Suppressor macrophage (primary cell): Measurements from ENCODE around the gene UNKL.

ENCODE experiments used
- DNase-seq, 4 experiments: peaks; one replicate each; pipeline ENCODE4 v3.0.0-alpha.2; 2020 to 2022

The UNKL gene

DNA sequence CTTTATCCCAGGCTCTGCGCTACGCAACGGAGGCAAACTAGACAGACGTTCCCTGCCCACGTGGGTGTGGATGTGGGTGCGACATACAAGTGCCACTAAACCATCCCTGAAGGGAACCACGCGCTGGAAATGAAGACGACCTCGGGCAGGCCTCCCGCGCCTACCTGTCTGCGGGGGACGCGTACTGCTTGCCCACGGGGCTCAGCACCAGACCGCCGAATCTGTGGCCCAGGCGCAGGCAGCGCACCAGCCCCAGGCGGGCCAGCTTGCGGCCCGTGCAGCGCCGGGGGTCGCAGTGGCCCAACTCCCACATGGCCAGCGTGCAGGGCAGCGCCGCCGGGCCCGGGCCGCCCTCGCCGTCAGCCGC is 63.3 kb downstream of the UNKL start:
- peak in 2 of 4 experiments; percentile 37 to 49 for DNase-seq

DNA sequence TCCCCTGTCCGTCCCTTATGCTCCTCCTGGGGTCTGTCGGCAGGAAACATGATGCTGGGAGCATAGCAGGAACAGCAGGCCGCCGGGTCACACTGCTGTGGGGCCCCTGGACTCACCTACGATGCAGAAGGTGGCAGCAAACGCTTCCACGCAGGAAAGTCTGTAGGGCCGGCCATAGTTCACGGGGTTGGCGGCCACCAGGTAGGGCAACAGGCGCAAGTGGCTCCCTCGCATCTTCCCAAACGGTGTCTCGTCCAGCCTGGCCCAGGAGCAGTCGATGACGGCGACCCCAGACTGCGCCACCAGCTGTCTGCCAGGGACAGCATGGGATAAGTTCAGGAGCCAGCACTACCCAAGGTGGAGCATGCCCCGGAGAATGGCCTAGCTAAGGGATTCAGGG is 63.8 kb downstream of the UNKL start:
- DNase-seq = no peak

DNA sequence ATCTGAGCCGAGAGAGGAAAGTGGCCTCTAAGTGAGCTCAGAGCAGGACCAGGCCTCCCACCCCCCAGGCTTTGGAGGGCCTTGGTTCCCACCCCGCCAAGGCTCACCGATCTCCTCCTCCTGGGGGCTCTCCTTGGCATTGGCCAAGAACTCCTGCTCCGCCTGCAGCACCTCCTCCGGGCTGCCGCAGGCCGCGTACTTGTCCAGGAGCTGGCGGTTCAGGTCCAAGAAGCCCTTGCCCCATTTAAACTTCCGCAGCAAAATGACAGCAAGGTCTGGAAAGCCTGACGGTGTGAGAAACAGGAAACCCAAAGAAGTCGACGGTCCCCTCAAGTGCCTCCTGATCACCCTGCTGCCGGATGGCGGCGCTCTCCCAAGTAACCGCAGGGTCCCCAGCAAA is 64.6 kb downstream of the UNKL start:
- no peak for DNase-seq

DNA sequence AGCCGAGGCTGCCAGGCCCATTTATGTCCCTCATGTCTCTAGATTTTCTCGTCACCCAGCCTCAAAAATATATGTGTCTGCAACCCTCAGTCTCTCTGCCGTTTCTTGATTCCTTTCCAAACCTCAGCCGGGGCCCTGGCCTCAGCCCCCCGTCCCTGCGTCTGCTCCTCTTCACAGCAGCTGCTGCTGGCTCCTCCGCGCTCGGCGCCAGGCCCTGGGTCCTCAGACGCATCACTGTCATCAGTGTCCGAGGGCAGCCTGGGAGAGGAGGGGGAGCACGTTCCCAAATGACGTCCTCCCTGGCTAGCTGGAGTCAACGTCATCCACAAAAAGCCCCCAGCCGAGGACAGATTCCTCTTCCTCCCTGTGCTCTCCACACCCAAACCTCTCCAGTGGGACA is 65.2 kb downstream of the UNKL start:
- DNase-seq = no peak

DNA sequence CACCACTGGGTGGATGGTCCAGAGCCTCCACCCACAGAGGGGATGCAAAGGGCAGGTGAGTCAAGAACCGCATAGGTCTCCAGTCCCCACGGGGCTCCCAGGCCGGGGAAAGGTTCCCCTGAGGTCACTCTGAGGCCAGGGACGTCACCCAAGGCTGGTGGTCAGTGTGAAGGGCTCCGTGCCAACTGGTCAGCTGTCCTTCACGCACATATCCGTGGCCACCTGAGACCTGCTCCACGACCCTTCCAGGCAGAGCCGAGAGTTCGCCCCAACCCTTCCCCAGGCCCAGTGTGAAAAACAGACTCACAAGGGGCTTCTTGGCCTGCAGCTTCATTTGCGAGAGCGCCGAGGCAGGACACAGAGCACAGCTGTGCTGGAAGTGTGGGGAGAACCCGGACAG is 65.6 kb downstream of the UNKL start:
- no peak for DNase-seq

DNA sequence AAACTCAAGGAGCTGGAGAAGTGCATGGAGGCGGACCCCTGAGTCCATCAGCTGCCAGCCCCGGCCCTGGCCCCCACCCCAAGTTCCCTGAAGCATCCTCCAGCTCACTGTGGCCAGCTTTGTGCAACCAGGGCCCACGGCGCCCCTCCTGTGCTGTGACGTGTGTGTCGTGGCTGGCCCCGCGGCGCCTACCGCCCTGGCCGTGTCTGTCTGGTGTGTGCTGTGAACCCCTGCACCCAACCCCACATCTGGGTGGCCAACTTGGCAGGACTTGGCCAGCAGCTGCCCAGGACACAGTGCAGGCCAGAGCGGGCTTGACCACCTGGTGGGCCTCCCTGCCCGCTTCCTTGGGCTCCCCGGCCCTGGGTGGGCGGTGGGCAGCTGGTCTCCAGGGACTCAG is 66.1 kb downstream of the UNKL start:
- no peak for DNase-seq

DNA sequence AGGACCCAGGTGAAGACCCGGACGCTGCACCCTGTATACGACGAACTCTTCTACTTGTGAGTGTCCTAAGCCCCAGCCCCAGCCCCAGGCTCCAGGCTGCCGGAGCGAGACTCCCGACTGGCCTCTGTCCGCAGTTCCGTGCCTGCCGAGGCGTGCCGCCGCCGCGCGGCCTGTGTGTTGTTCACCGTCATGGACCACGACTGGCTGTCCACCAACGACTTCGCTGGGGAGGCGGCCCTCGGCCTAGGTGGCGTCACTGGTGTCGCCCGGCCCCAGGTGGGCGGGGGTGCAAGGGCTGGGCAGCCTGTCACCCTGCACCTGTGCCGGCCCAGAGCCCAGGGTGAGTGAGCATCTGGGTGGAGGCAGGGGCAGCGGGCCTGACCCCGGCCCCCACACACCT is 66.5 kb downstream of the UNKL start:
- no peak for DNase-seq

DNA sequence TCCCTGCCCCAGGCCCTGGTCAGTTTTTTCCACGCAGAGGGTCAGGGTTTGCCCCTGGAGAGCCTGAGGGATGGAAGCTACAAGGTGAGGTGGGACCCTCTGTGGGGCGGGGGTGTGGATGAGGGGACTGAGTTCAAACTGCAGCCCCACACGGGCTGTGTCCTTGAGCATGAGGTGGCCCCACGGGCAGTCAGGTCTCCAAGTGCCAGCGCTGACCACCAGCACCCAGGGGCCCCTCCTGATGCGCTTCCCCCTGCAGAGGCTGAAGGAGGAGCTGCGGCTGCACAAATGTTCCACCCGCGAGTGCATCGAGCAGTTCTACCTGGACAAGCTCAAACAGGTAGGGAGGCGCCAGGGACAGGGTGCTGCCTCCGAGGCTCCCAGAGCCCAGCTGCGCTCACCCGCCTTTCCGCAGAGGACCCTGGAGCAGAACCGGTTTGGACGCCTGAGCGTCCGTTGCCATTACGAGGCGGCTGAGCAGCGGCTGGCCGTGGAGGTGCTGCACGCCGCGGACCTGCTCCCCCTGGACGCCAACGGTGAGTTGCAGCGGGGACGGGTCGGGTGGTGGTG is 67.1 kb downstream of the UNKL start:
- no peak for DNase-seq

DNA sequence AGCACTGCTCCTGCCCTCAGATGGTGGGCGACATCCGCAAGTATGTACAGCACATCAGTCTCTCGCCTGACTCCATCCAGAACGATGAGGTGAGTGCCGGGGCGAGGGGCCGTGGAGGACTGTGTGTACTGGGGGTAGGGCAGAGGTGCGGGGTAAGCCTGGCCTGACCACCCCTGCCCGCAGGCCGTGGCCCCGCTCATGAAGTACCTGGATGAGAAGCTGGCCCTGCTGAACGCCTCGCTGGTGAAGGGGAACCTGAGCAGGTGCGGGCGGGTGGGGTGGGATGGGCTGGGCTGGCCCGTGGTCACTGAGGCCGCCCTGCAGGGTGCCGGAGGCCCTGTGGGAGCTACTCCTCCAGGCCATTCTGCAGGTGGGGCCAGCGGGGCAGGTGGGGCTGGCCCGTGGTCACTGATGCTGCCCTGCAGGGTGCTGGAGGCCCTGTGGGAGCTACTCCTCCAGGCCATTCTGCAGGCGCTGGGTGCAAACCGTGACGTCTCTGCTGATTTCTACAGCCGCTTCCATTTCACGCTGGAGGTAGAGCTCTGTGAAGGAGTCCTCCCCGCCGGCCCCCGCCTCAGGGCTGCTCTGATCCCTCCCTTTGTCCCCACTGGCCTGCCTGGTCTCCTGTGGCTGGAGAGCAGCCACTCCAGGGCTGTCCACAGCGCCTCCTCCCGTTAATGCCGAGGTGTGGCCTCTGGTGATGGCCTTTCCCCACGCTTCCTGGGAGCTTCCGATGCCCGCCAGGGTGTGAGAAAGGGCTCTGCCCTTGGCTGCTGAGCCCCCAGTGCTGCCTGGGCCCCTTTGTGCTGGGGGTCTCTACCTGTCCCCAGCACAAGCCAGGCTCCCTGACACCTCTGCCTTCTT is 67.8 kb downstream of the UNKL start:
- no peak for DNase-seq

DNA sequence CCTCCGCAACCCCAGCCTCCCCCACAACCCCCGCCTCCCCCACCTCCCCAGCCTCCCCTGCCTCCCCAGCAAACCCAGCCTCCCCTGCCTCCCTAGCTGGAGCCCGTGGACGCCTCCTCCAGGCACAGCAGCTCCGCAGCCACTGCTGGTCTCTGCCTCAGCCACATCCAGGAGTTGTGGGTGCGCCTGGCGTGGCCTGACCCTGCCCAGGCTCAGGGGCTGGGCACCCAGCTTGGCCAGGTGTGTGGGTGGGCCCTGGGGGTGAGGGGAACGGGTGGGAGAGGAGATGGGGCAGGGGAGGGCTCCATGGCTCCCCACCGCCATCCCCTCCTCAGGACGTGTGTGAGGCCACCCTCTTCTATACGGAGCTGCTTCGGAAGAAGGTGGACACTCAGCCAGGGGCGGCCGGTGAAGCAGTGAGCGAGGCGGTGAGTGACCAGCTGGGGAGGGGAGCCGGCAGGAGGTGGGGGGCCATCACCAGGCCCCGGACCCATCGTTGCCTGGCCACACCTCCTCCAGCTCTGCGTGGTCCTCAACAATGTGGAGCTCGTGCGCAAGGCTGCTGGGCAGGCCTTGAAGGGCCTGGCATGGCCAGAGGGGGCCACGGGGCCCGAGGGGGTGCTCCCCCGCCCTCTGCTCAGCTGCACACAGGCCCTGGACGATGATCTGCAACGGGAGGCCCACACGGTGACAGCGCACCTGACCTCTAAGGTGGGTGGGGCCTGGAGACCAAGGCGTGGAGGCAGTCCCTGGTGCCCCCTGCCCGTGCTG is 68.7 kb downstream of the UNKL start:
- DNase-seq = no peak

DNA sequence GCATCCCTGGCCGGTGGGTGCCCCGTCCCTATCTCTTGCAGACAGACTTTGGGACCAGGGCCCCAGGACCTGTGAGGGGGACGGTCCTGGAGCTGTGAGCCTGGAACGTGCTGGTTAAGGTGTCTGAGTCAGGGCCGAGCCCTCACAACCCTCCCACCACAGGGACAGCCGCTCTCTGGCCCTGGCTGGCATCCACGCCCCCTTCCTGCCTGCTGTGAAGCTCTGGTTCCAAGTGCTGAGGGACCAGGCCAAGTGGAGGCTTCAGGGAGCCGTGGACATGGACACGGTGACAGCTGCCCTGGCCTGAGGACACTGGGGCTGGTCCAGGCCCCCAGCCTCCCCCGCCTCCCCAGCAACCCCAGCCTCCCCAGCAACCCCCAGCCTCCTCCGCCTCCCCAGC is 69.4 kb downstream of the UNKL start:
- DNase-seq = no peak

DNA sequence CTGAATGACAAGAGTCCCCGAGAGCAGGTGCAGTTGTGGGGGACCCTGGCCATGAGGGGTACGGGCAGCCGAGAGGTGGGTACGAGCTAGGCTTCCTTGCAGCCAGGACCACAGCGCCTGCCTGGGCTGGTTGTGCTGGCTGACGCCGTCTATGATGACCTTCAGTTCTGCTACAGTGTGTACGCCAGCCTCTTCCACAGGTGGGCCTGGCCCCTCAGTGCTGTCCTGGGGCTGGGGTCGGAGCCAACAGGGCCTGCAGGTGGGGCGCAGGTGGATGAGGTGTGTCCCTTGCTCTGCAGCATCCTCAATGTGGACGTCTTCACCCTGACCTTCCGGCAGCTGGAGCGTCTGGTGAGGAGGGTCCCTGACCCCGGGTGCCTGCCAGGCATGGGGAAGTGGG is 70.0 kb downstream of the UNKL start:
- DNase-seq = no peak

DNA sequence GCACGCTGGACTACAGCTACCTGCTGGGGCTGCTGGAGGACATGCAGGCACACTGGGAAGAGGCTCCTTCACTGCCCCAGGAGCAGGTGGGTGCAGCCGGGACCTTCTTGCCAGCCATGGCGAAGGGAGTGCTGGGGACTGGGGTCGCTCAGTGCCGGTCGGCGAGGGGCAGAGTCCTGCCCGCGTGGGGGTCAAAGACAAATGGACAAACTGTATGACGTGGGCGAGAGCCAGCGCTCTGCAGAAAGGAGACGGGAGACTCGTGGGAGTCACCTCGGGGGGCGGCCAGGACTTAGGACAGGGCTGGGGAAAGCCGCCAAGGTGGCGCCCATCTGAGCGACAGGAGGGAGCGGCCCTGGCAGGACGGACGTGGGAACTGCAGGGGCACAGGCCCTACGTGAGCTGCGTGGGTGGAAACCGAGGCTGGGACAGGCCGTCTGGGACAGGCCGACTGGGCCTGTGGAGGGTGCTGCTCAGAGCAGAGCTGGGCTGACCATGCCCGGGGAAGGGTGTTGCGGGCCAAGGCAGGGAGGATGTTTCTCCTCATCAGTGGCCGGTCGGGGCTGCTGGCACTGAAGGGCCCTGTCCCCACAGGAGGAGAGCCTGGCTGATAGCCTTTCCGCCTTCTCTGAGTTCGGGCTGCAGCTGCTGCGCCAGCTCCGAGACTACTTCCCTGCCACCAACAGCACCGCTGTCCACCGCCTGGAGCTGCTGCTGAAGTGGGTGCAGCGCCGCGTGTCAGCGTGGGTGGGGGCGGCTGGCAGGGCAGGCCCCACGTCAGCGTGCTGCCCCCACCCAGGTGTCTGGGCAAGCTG is 70.9 kb downstream of the UNKL start:
- no peak for DNase-seq

DNA sequence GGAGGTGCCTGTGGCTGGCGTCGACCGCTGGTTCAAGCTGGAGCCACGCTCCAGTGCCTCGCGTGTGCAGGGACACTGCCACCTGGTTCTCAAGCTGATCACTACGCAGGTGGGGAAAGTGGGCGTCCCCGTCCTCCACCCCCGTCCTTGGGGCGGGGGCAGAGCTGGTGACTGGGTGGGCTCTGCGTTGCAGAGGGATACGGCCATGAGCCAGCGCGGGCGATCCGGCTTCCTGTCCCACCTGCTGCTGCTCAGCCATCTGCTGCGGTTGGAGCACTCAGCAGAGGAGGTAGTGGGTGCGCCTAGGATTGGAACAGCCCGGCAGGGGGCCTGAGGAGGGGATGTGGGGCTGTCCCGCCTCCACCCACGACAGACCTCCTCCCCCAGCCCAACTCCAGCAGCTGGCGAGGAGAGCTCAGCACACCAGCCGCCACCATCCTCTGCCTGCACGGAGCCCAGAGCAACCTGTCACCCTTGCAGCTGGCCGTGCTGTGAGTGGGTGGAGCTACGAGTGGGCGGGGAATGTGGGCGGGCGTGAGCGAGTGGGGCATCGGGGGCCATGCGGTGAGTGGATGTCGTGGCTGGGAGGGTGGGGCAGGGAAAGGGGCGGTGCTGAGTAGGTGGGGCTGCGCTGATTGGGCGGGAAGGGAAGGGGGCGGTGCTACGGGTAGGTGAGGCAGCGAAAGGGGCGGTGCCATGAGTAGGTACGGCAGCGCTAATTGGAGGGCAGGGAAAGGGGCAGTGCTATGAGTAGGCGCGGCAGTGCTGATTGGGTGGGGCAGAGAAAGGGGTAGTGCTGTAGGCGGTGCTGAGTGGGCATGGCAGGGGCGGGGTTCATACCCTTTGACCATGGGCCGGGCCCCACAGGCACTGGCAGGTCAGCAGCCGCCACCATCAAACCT is 71.7 kb downstream of the UNKL start:
- peak; percentile 93 to 95 (median 95) for DNase-seq

DNA sequence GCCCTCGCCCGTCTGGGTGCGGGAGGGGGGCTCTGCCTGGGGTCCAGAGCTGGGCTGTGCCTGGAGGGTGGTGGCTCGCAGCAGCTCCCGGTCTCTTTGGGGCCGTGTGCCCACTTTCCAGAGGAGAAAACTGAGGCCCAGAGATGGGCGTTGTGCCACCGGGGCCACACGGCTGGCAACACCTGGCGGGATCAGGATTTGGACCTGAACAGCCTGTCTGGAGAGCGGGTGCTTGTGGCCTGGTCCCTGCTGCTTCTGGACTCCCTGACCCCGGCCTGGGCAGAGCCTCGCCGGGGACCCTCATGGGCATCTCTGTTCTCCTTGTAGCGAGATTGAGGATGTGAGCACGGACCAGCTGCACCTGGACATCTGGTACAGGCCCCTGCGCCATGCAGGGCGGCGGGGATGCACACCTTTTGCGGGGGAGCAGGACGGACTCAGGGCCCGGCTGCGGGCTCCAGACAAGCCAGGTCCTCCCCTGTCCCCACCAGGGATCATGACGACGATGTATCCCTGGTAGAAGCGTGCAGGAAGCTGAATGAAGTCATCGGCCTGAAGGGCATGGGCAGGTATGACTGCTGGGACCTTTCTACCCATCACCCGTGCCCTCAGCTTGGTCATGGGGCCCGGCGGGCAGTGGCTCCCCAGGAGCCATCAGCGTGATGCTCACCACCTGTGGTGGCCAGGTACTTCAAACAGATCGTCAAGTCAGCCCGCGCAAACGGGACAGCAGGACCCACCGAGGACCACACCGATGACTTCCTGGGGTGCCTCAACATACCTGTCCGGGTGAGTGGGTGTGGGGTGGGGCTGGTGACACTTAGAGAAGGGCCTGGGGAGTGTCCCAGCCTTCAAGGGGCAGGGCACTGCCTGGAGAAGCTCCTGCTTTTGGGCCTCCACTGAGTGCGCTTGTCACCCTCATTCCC is 72.7 kb downstream of the UNKL start:
- DNase-seq = no peak

DNA sequence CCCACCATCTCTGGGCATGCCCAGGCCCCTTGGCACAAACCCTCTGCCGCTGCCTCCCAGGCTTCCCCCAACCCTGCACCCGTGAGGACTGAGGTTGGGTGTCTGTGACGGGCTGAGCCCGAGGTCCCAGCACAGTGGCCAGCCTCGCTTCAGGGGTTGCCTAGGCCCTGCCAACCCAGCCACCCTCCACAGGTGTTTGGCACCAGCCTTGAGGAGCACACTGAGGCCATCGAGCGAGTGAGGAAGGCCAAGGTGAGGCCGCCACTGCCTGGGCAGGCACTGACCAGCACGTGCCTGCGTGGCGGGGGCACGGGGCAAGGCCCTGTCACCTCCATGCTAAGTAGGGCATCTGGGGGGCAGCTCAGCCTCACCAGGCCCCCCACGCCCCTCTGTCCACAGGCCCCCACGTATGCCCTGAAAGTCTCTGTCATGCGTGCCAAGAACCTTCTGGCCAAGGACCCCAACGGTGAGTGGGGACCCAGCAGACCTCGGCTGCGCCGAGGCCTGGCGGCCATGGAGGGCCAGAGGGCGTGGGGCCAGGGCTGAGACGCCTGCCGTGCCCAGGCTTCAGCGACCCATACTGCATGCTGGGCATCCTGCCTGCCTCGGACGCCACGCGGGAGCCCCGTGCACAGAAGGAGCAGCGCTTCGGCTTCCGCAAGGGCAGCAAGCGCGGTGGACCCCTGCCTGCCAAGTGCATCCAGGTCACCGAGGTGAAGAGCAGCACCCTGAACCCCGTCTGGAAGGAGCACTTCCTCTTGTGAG is 73.6 kb downstream of the UNKL start:
- no peak for DNase-seq

DNA sequence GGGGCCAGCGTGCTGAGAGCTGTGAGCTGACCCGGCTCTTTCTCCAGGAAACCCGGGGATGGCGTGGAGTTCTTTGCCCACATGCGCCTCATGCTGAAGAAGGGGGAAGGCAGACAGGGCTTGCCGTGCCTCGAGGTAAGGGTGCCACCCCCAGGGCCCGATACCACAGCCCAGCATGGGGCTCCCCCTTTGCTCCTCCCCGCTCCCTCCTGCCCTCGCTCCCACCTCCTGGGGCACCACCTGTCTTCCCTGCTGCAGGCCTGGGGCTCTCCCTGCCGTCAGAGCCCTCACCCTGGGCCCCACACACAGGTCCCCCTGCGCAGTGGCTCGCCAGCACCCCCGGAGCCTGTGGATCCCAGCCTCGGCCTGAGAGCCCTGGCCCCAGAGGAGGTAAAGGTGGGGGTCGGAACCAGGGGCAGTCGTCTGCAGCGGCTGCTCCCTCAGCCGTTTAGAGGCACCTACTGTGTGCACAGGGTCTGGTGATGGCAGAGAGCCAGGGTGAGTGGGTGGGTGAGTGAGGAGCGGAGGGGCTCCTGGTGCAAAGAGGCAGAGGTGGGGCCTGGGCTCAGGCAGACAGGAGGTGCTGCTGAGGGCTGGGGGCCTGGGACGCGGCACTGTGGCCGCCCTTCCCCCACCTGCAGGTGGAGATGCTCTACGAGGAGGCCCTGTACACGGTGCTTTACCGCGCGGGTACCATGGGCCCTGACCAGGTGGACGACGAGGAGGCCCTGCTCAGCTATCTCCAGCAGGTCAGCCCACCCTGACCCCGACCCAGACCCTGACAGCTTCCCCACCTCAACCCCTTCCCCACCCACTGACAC is 75.4 kb downstream of the UNKL start:
- no peak for DNase-seq

DNA sequence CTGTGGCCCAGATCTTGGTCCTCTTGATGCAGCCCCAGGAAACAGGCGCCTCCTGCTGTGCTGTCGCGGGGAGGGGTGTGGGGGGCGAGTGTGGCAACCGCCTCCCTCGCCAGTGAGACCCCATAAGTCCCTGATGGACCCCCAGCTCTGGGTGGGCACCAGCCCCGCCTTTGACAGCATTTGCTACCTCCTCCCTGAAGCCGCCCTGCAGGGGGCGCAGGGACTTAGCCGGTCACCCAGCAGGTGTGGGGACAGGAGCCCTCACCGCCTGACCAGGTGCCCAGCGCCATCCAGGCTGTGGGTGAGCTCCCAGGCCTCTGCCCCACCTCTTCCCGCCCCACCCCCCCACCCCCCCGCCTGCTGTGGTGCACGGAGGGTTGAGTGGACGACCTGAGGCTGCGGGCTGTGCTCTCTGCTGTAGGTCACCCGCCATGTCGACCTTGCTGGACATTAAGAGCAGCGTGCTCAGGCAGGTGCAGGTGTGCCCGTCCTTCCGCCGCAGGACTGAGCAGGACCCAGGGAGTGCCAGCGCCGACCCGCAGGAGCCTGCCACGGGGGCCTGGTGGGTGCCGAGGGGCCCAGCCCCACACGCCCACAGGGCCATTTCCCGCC is 76.3 kb downstream of the UNKL start:
- peak in 2 of 4 experiments; percentile 38 to 63 for DNase-seq

DNA sequence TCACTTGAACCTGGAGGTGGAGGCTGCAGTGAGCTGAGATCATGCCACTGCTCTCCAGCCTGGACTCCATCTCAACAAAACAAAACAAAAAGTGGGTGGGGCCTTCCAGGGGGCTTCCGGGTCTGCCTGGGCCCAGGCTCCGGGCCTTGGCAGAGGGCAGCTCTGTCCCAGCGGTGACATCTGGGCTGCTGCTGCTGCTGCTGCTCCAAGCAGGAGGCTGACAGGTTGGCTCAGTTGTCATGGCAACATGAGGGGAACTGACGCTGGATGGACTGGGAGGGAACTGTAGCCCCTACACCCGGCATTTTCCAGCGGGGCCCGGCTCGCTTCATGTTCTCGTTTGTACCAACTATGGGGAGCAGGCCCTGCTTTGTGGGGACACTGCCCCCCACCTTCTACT is 77.0 kb downstream of the UNKL start:
- DNase-seq = no peak
